SK-MEL-5 (cell line): ENCODE measurements around the gene SELENOW. TPM values are rescaled to one million over a fixed set of nuclear protein-coding genes. Genes with fewer than 3 reads are reported as not detected.
A peak's percentile ranks its signal among the peaks of the same experiment; 100 is the strongest.
"Not testable (repeated sequence)": the region's sequence is repeated elsewhere in the genome, so short reads cannot be mapped to it uniquely, and the experiment has no call there.

Experiments used
- DNase-seq: peaks from one replicate; pipeline ENCODE4 v3.0.0-alpha.2; 2016; ENCODE audit warnings: low read depth, low spot score
- in situ Hi-C: cut with HindIII; loops from 2 replicates; pipeline ENCODE4 v1.10.0; 2016; ENCODE audit warnings: low sequenced_read_pairs, high pct_unique_total_duplicates, low pct_unique_long_range_greater_than_20kb
- total RNA-seq: library from RNA; depleted of rRNA; stranded (reverse); fragments of >200 nt; shearing (Covaris generic); gene quantifications from 2 replicates; pipeline ENCODE4 v1.2.3, GENCODE V29; 2014

SELENOW gene
- total RNA-seq, 1 experiment from 2014 or later, result 228 TPM

GRCh38 chr19:47771291-47771690 is 7.2 kb upstream of the SELENOW start:
- DNase-seq, in situ Hi-C loops: not testable (repeated sequence)

GRCh38 chr19:47776568-47776967 is 1.9 kb upstream of the SELENOW start:
- in situ Hi-C loops, result no loop called here
- DNase-seq, result no peak

GRCh38 chr19:47777245-47778048 is 1.1 kb upstream of the SELENOW start:
- in situ Hi-C loops, DNase-seq: not testable (repeated sequence)

GRCh38 chr19:47778954-47779351 is 450 bp downstream of the SELENOW start:
- in situ Hi-C loops, result no loop called here
- DNase-seq, result no peak

- DNase-seq, result no peak
- in situ Hi-C loops, result no loop called here
Observed at GRCh38 chr19:47779524-47780214, 1.2 kb downstream of the SELENOW start.

GRCh38 chr19:47780215-47780551 is 1.7 kb downstream of the SELENOW start:
- in situ Hi-C loops, result no loop called here

GRCh38 chr19:47781590-47782262 is 3.2 kb downstream of the SELENOW start:
- DNase-seq, result no peak
- in situ Hi-C loops, result no loop called here

More at GRCh38 chr19:47780215-47780551, 1.7 kb downstream of the SELENOW start:
- DNase-seq, result no peak

- DNase-seq, result no peak
- in situ Hi-C loops, result no loop called here
Observed at GRCh38 chr19:47786566-47786965, 8.1 kb downstream of the SELENOW start.

- in situ Hi-C loops, DNase-seq: not testable (repeated sequence)
Observed at GRCh38 chr19:47787307-47787706, 8.8 kb downstream of the SELENOW start.

- in situ Hi-C loops, DNase-seq: not testable (repeated sequence)
Observed at GRCh38 chr19:47789811-47790210, 11.3 kb downstream of the SELENOW start.

- DNase-seq, result peak; percentile 86
- in situ Hi-C loops, result no loop called here
Observed at GRCh38 chr19:47790398-47790814, 11.9 kb downstream of the SELENOW start.

- DNase-seq, result no peak
- in situ Hi-C loops, result no loop called here
Observed at GRCh38 chr19:47792616-47793015, 14.1 kb downstream of the SELENOW start.

GRCh38 chr19:47794526-47794925 is 16.0 kb downstream of the SELENOW start:
- in situ Hi-C loops, result no loop called here
- DNase-seq, result no peak

- in situ Hi-C loops, result no loop called here
- no peak for DNase-seq
Observed at GRCh38 chr19:47796785-47797184, 18.3 kb downstream of the SELENOW start.

- no peak for DNase-seq
- in situ Hi-C loops, result no loop called here
Observed at GRCh38 chr19:47797996-47798903, 19.7 kb downstream of the SELENOW start.

- in situ Hi-C loops, result no loop called here
- DNase-seq, result no peak
Observed at GRCh38 chr19:47798904-47799266, 20.4 kb downstream of the SELENOW start.

GRCh38 chr19:47801270-47801669 is 22.8 kb downstream of the SELENOW start:
- in situ Hi-C loops, result no loop called here
- DNase-seq, result no peak
